Loucy (cell line): ENCODE results near the gene BBC3.

ENCODE experiments used
- H2AFZ ChIP-seq: fragments of 200-600 bp; sonication (generic); 2 replicates; pipeline ENCODE4 v1.6.0; 2016; ENCODE audit warnings: antibody characterized with exemption, mild to moderate bottlenecking, low read length, moderate library complexity
- H3F3A ChIP-seq: fragments of 200-600 bp; 2 replicates; pipeline ENCODE4 v1.6.0; 2016; ENCODE audit warnings: antibody characterized with exemption, low read depth, mild to moderate bottlenecking
- H3K27me3 ChIP-seq: fragments of 200-600 bp; sonication (generic); 2 replicates; pipeline ENCODE4 v1.6.1; 2014; ENCODE audit warnings: low read length, mild to moderate bottlenecking; ENCODE audit not compliant: insufficient read depth, poor library complexity, severe bottlenecking
- H3K36me3 ChIP-seq: fragments of 200-600 bp; sonication (generic); 2 replicates; pipeline ENCODE4 v1.6.1; 2016; ENCODE audit warnings: low read length; ENCODE audit not compliant: insufficient read depth
- H3K4me1 ChIP-seq: fragments of 200-600 bp; sonication (generic); 2 replicates; pipeline ENCODE4 v1.5.1; 2014; ENCODE audit warnings: low read length, mild to moderate bottlenecking; ENCODE audit not compliant: insufficient read depth, poor library complexity, severe bottlenecking
- H3K4me2 ChIP-seq: fragments of 200-600 bp; sonication (generic); 2 replicates; pipeline ENCODE4 v1.6.0; 2014; ENCODE audit warnings: antibody characterized with exemption, low read length, low read depth, mild to moderate bottlenecking; ENCODE audit not compliant: poor library complexity, severe bottlenecking
- H3K4me3 ChIP-seq: fragments of 200-600 bp; sonication (generic); 2 replicates; pipeline ENCODE4 v1.5.1; 2014; ENCODE audit warnings: low read length, mild to moderate bottlenecking, mixed read lengths; ENCODE audit not compliant: poor library complexity, severe bottlenecking
- H3K79me2 ChIP-seq: fragments of 200-600 bp; sonication (generic); 2 replicates; pipeline ENCODE4 v1.6.1; 2014; ENCODE audit warnings: low read length; ENCODE audit not compliant: insufficient read depth
- H3K9ac ChIP-seq: fragments of 200-600 bp; sonication (generic); 2 replicates; pipeline ENCODE4 v1.6.0; 2014; ENCODE audit warnings: mild to moderate bottlenecking, low read depth, low read length, moderate library complexity; ENCODE audit not compliant: poor library complexity, severe bottlenecking
- H3K9me2 ChIP-seq: fragments of 200-600 bp; sonication (generic); replicated peaks from 2 replicates; pipeline ENCODE4 v1.6.1; 2016; ENCODE audit warnings: low read depth, low read length, mixed read lengths
- H3K9me3 ChIP-seq: fragments of 200-600 bp; sonication (generic); 2 replicates; pipeline ENCODE4 v1.6.1; 2014; ENCODE audit warnings: mild to moderate bottlenecking, antibody characterized with exemption, low read length, low read depth; ENCODE audit not compliant: insufficient read depth
- H4K20me1 ChIP-seq: fragments of 200-600 bp; sonication (generic); 2 replicates; pipeline ENCODE4 v1.6.0; 2014; ENCODE audit warnings: antibody characterized with exemption, low read length, mild to moderate bottlenecking; ENCODE audit not compliant: insufficient read depth, poor library complexity, severe bottlenecking
- CTCF ChIP-seq: fragments of 200-600 bp; sonication (generic); conservative IDR thresholded peaks from 2 replicates; pipeline ENCODE4 v1.5.1; 2014; ENCODE audit warnings: mild to moderate bottlenecking, antibody characterized with exemption, low read length
- EZH2phosphoT487 ChIP-seq: fragments of 200-600 bp; IDR thresholded peaks from 2 replicates; pipeline ENCODE4 v1.6.1; 2018; ENCODE audit warnings: antibody characterized with exemption, mild to moderate bottlenecking, moderate library complexity, borderline replicate concordance

BBC3 gene

DNA sequence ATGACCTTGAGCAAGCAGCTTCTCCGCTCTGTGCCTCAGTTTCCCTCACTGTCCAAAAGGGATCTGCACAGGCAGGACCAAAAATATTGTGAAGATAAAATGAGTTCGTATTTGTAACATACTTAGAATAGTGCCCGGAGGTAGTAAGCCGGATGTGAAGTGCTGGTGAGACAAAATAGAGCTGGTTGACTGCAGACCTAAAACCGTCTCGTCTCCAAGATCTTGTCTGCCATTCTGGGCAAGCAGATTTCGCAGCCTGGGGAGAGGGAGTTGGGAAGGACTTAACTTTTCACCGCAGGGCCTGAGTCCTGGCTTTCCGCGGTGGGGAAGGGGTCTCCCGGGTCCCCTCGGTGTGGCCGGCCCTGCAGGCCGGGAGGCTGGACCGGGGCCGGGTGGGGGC, 8.2 kb upstream of the BBC3 start:
- Histone ChIP-seq H2AFZ (no peak overlapping the region), H3F3A (peaks cover 4% of the 10 kb centered on the region; the same call in 1 of the 2 replicates), H3K9ac (no peak overlapping the region), H3K36me3 (no peaks in the 10 kb centered on the region), H3K9me3 (no peaks in the 10 kb centered on the region), H3K4me1 (peaks cover 11% of the 10 kb centered on the region), H3K4me3 (no peak overlapping the region), H4K20me1 (no peaks in the 10 kb centered on the region), H3K79me2 (no peaks in the 10 kb centered on the region), H3K4me2 (no peak overlapping the region), H3K9me2 (no peaks in the 10 kb centered on the region), H3K27me3 (peaks cover 4% of the 10 kb centered on the region)
- TF ChIP-seq EZH2phosphoT487: no peak
- TF ChIP-seq CTCF: no peak

GRCh38 chr19:47236072-47236675, 5.2 kb upstream of the BBC3 start:
- Histone ChIP-seq H3K4me1 (peaks cover 7% of the 10 kb centered on the region), H3K9me3 (no peaks in the 10 kb centered on the region), H3K4me2 (no peak overlapping the region), H3K9me2 (no peaks in the 10 kb centered on the region), H2AFZ (no peak overlapping the region), H3F3A (no peaks in the 10 kb centered on the region), H3K36me3 (no peaks in the 10 kb centered on the region), H3K27me3 (no peaks in the 10 kb centered on the region), H3K79me2 (no peaks in the 10 kb centered on the region), H4K20me1 (no peaks in the 10 kb centered on the region), H3K4me3 (no peak overlapping the region), H3K9ac (no peak overlapping the region)
- TF ChIP-seq CTCF: no peak
- no peak for TF ChIP-seq EZH2phosphoT487

- no peaks in the 10 kb centered on the region for H3K9me3 ChIP-seq
- no peak overlapping the region for H3K4me2 ChIP-seq
- no peaks in the 10 kb centered on the region for H4K20me1 ChIP-seq
- peak overlapping the region; percentile 67 for H3K9ac ChIP-seq
- 0 out of 2 replicates have a peak, but pooled peaks cover 4% of the 10 kb centered on the region for H3K79me2 ChIP-seq
- H3K4me3 ChIP-seq: no peak overlapping the region
- no peaks in the 10 kb centered on the region for H3K27me3 ChIP-seq
- no peak overlapping the region for H2AFZ ChIP-seq
- TF ChIP-seq EZH2phosphoT487: no peak
- no peak for TF ChIP-seq CTCF
- no peaks in the 10 kb centered on the region for H3K9me2 ChIP-seq
- H3F3A ChIP-seq: no peaks in the 10 kb centered on the region
- no peaks in the 10 kb centered on the region for H3K36me3 ChIP-seq
- peaks cover 22% of the 10 kb centered on the region for H3K4me1 ChIP-seq
Measured at GRCh38 chr19:47232422-47233211, 1.6 kb upstream of the BBC3 start.
